Natural killer cell (primary cell): ENCODE data around the gene APOOL. TPM values are rescaled to one million over a fixed set of nuclear protein-coding genes. Genes with fewer than 3 reads are reported as not detected.

Source experiments
- ATAC-seq, 3 donors: fragments of 150-1000 bp in 2 of 3; fragments of 200-7000 bp in 1 of 3; cut with Tn5 transposase; 1 replicate in 1 of 3; 2 replicates in 2 of 3; pipeline ENCODE4 v1.10.0; 2021; ENCODE audit warnings: mild to moderate bottlenecking in 2 of 3, moderate library complexity in 2 of 3
- DNase-seq, 2 donors: peaks; one replicate each; pipeline versions ENCODE4 v3.0.0 to v3.0.0-alpha.2; 2013 to 2021; ENCODE audit warnings: mixed read lengths in 1 of 2
- H3K27ac ChIP-seq: one replicate; pipeline ENCODE4 v1.5.1; 2013; ENCODE audit warnings: mild to moderate bottlenecking, low read length
- H3K27me3 ChIP-seq: one replicate; pipeline ENCODE4 v1.6.1; 2013; ENCODE audit warnings: low read length; ENCODE audit not compliant: control insufficient read depth, insufficient read depth
- H3K36me3 ChIP-seq: one replicate; pipeline ENCODE4 v1.6.1; 2013; ENCODE audit warnings: low read length; ENCODE audit not compliant: control insufficient read depth, insufficient read depth
- H3K4me1 ChIP-seq: one replicate; pipeline ENCODE4 v1.6.1; 2013; ENCODE audit warnings: low read length; ENCODE audit not compliant: control insufficient read depth, insufficient read depth
- H3K4me3 ChIP-seq: one replicate; pipeline ENCODE4 v1.5.1; 2013; ENCODE audit warnings: low read length
- H3K9me3 ChIP-seq: one replicate; pipeline ENCODE4 v1.6.1; 2013; ENCODE audit warnings: low read length; ENCODE audit not compliant: control insufficient read depth, insufficient read depth
- H3K27ac Mint-ChIP-seq, 2 donors: one replicate each; pipeline ENCODE4 v1.8.0; 2022; ENCODE audit warnings: mild to moderate bottlenecking in 2 of 2, mixed read lengths in 2 of 2, moderate library complexity in 1 of 2
- H3K27me3 Mint-ChIP-seq, 2 donors: one replicate each; pipeline ENCODE4 v1.8.0; 2022; ENCODE audit warnings: low read depth in 2 of 2, mixed read lengths in 2 of 2
- H3K36me3 Mint-ChIP-seq: one replicate; pipeline ENCODE4 v1.8.0; 2022; ENCODE audit warnings: mixed read lengths
- H3K4me1 Mint-ChIP-seq, 2 donors: one replicate each; pipeline ENCODE4 v1.8.0; 2022; ENCODE audit warnings: mixed read lengths in 2 of 2
- H3K4me3 Mint-ChIP-seq: one replicate; pipeline ENCODE4 v1.8.0; 2022; ENCODE audit warnings: mild to moderate bottlenecking, moderate library complexity, mixed read lengths
- H3K9me3 Mint-ChIP-seq, 2 donors: one replicate each; pipeline ENCODE4 v1.8.0; 2022; ENCODE audit warnings: mixed read lengths in 2 of 2
- WGBS: methylation state at CpG from one replicate; pipeline ENCODE4 v1.1.7; 2013; ENCODE audit warnings: missing lambda C conversion rate; ENCODE audit not compliant: insufficient coverage; 5-methylcytosine and 5-hydroxymethylcytosine counted together
- intact Hi-C: fragments of 100-400 bp; cut with micrococcal nuclease; formaldehyde crosslinking; loops from one replicate; pipeline ENCODE4 v1.14.2; 2022
- total RNA-seq, 4 donors: library from RNA; stranded (reverse); fragments of 120-200 nt in 1 of 4; gene quantifications; one replicate each; pipeline versions ENCODE4 v1.2.3 to v1.2.4, GENCODE V29; 2013 to 2022
- TF ChIP-seq, protein P1 (sequence below): fragments of 200-600 bp; IDR thresholded peaks from one replicate; pipeline ENCODE4 v1.8.0; 2022; ENCODE audit warnings: antibody characterized with exemption

The APOOL gene
- total RNA-seq, 3 donors from 2014 or later (not counting 1 experiment from before 2014, with no cell fraction given), result 8.8 to 12.0 (median 9.8) TPM

DNA sequence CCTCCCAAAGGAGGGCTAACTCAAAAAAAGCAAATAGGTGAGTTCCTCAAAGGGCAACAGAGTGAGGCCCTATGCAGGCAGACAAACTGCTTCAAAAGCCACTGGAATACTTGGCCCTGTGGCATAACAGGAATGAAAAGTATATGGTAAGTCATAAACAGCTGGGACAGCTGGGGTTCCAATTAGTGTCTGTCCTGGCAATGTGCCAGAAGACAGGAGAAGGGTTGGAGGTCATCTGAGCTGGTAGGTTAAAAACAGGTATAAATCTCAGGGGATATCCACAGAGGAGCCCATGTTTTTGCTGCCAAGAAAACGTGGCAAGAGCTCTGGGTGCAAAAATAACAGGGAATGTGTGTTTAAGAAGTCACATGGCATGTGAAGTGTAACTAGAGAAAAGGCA lies 111.6 kb downstream of the APOOL start:
- no peaks in the 10 kb centered on the region for H3K36me3 ChIP-seq
- H3K27me3 Mint-ChIP-seq, result peaks cover 0 to 3% of the 10 kb centered on the region in 2 donors

DNA sequence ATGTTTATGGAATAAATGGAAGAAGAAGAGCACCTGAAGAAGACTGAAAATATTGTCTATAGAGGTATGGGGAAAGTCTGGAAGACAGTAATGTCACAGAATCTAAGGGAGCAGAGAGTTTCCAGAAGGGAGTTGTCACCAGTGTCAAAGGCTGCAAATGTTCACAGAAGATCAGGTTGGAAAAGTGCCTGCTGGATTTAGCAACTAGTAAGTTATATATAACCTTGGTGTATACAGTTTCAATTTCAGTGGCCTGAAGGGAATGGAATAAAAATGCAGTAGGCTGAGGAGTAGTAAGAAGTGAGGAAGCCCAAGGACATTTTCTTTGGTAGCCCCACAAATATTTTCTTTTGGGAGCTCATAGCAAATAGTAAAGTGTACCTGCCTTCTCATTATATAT lies 132.7 kb downstream of the APOOL start:
- intact Hi-C loops, result no loop called here
- no peak overlapping the region for H3K27ac Mint-ChIP-seq
- no peak overlapping the region for H3K4me3 ChIP-seq
- no peaks in the 10 kb centered on the region for H3K4me1 ChIP-seq
- TF ChIP-seq, protein P1, sequence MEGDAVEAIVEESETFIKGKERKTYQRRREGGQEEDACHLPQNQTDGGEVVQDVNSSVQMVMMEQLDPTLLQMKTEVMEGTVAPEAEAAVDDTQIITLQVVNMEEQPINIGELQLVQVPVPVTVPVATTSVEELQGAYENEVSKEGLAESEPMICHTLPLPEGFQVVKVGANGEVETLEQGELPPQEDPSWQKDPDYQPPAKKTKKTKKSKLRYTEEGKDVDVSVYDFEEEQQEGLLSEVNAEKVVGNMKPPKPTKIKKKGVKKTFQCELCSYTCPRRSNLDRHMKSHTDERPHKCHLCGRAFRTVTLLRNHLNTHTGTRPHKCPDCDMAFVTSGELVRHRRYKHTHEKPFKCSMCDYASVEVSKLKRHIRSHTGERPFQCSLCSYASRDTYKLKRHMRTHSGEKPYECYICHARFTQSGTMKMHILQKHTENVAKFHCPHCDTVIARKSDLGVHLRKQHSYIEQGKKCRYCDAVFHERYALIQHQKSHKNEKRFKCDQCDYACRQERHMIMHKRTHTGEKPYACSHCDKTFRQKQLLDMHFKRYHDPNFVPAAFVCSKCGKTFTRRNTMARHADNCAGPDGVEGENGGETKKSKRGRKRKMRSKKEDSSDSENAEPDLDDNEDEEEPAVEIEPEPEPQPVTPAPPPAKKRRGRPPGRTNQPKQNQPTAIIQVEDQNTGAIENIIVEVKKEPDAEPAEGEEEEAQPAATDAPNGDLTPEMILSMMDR, result no peak
- no peak overlapping the region for H3K4me3 Mint-ChIP-seq
- H3K27me3 ChIP-seq, result no peaks in the 10 kb centered on the region
- H3K36me3 ChIP-seq, result no peaks in the 10 kb centered on the region
- peaks cover 0 to 3% of the 10 kb centered on the region in 2 donors for H3K9me3 Mint-ChIP-seq
- no peaks in the 10 kb centered on the region for H3K9me3 ChIP-seq
- ATAC-seq (no peak), DNase-seq (no peak)
- no peak overlapping the region for H3K27ac ChIP-seq
- no peaks in the 10 kb centered on the region for H3K36me3 Mint-ChIP-seq
- H3K4me1 Mint-ChIP-seq, result no peaks in the 10 kb centered on the region
- no peaks in the 10 kb centered on the region for H3K27me3 Mint-ChIP-seq

More for the DNA sequence above, 111.6 kb downstream of the APOOL start:
- no peak for ATAC-seq
- Mint-ChIP-seq H3K36me3 (no peaks in the 10 kb centered on the region), H3K4me3 (no peak overlapping the region), H3K9me3 (no peaks in the 10 kb centered on the region), H3K4me1 (no peaks in the 10 kb centered on the region), H3K27ac (no peak overlapping the region)
- H3K27ac ChIP-seq, result no peak overlapping the region
- no peaks in the 10 kb centered on the region for H3K9me3 ChIP-seq
- no peak overlapping the region for H3K4me3 ChIP-seq
- no peak for DNase-seq
- TF ChIP-seq, protein P1, result no peak
- intact Hi-C loops, result no loop called here
- 29% methylated on average over 1 of the region's 1 CpG for WGBS
- no peaks in the 10 kb centered on the region for H3K27me3 ChIP-seq
- H3K4me1 ChIP-seq, result no peaks in the 10 kb centered on the region

DNA sequence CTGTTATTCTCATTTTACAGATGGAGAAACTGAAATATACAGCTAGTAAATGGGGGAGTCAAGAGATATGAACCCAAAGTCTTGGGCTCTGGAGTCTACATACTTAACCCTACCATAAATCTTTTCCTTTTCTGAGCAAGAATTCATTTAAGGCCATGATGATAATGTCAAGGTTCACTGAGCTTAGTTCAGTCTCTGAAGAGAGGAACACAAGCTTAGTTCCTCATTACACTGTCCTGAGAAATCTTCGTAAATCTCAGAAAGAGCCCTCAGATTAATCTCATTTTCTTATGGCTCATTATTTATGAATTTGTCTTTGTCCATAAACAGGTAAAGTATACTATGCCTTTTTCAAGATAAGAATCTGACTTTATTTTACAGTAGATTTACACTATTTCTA lies 135.7 kb downstream of the APOOL start:
- H3K36me3 Mint-ChIP-seq, result no peaks in the 10 kb centered on the region
- H3K27ac Mint-ChIP-seq, result no peak overlapping the region
- TF ChIP-seq, protein P1, result no peak
- WGBS, result no CpG with 5 or more reads among the region's 1 CpG
- no peaks in the 10 kb centered on the region for H3K9me3 Mint-ChIP-seq
- H3K27me3 Mint-ChIP-seq, result no peaks in the 10 kb centered on the region
- no peak overlapping the region for H3K4me3 Mint-ChIP-seq
- no peaks in the 10 kb centered on the region for H3K36me3 ChIP-seq
- H3K4me1 Mint-ChIP-seq, result no peaks in the 10 kb centered on the region
- ATAC-seq, result no peak
- DNase-seq, result no peak
- no peaks in the 10 kb centered on the region for H3K27me3 ChIP-seq
- no peaks in the 10 kb centered on the region for H3K4me1 ChIP-seq
- H3K27ac ChIP-seq, result no peak overlapping the region
- intact Hi-C loops, result no loop called here
- no peaks in the 10 kb centered on the region for H3K9me3 ChIP-seq
- no peak overlapping the region for H3K4me3 ChIP-seq

DNA sequence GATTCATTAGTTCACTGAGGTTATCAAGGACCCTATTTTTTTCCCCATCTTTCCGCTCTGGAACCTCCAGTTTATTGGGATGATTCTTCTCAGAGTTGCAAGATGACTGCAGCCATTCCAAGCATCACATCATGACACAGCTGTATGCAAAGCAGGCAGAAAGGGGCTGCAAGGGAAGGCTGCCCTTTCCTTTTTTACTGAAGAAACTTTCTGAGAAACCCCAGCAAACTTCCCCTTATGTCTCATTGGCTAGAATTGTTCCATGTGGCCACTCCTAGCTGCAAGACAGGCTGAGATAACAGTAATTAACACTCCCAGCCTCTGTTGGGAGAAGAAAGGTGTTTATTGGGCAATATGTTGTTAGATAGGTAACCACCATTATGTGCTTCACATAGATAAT lies 137.3 kb downstream of the APOOL start:
- TF ChIP-seq, protein P1, result no peak

More for the DNA sequence above, 137.3 kb downstream of the APOOL start:
- Histone ChIP-seq H3K4me1 (no peaks in the 10 kb centered on the region), H3K27me3 (no peaks in the 10 kb centered on the region), H3K9me3 (no peaks in the 10 kb centered on the region), H3K4me3 (no peak overlapping the region), H3K27ac (no peak overlapping the region), H3K36me3 (no peaks in the 10 kb centered on the region)
- Mint-ChIP-seq H3K27ac (no peak overlapping the region), H3K27me3 (no peaks in the 10 kb centered on the region), H3K9me3 (no peaks in the 10 kb centered on the region), H3K36me3 (no peaks in the 10 kb centered on the region), H3K4me1 (no peaks in the 10 kb centered on the region), H3K4me3 (no peak overlapping the region)
- 80% methylated on average over 1 of the region's 1 CpG for WGBS
- ATAC-seq (no peak), DNase-seq (no peak)
- intact Hi-C loops, result no loop called here
